Fibroblast of mammary gland (primary cell): ENCODE results near the gene LEMD3.

Source experiments
- DNase-seq: peaks from one replicate; pipeline ENCODE4 v3.0.0-alpha.2; 2010; ENCODE audit warnings: low read depth
- H3K4me3 ChIP-seq: 2 replicates; pipeline ENCODE4 v1.5.1; 2011; ENCODE audit warnings: low read depth, mild to moderate bottlenecking, low read length, moderate library complexity; ENCODE audit not compliant: control insufficient read depth
- TF ChIP-seq, protein P1 (sequence below): conservative IDR thresholded peaks from 2 replicates; pipeline ENCODE4 v1.5.1; 2011; ENCODE audit warnings: low read depth, low read length, inconsistent platforms; ENCODE audit not compliant: control insufficient read depth, insufficient read depth

LEMD3 gene

GRCh38 chr12:65194949-65195348, 25.6 kb downstream of the LEMD3 start:
- DNase-seq: no peak
- H3K4me3 ChIP-seq: no peak overlapping the region
- TF ChIP-seq, protein P1, sequence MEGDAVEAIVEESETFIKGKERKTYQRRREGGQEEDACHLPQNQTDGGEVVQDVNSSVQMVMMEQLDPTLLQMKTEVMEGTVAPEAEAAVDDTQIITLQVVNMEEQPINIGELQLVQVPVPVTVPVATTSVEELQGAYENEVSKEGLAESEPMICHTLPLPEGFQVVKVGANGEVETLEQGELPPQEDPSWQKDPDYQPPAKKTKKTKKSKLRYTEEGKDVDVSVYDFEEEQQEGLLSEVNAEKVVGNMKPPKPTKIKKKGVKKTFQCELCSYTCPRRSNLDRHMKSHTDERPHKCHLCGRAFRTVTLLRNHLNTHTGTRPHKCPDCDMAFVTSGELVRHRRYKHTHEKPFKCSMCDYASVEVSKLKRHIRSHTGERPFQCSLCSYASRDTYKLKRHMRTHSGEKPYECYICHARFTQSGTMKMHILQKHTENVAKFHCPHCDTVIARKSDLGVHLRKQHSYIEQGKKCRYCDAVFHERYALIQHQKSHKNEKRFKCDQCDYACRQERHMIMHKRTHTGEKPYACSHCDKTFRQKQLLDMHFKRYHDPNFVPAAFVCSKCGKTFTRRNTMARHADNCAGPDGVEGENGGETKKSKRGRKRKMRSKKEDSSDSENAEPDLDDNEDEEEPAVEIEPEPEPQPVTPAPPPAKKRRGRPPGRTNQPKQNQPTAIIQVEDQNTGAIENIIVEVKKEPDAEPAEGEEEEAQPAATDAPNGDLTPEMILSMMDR: no peak

GRCh38 chr12:65195387-65196055, 26.1 kb downstream of the LEMD3 start:
- no peak overlapping the region for H3K4me3 ChIP-seq
- TF ChIP-seq, protein P1: no peak

GRCh38 chr12:65196762-65197567, 27.6 kb downstream of the LEMD3 start:
- H3K4me3 ChIP-seq: no peak overlapping the region
- no peak for DNase-seq

More at GRCh38 chr12:65195387-65196055, 26.1 kb downstream of the LEMD3 start:
- DNase-seq: no peak

GRCh38 chr12:65199604-65200003, 30.2 kb downstream of the LEMD3 start:
- no peak overlapping the region for H3K4me3 ChIP-seq
- TF ChIP-seq, protein P1: no peak
- DNase-seq: no peak

More at GRCh38 chr12:65196762-65197567, 27.6 kb downstream of the LEMD3 start:
- TF ChIP-seq, protein P1: no peak

- TF ChIP-seq, protein P1: no peak
Measured at GRCh38 chr12:65200007-65200665, 30.8 kb downstream of the LEMD3 start.

DNA sequence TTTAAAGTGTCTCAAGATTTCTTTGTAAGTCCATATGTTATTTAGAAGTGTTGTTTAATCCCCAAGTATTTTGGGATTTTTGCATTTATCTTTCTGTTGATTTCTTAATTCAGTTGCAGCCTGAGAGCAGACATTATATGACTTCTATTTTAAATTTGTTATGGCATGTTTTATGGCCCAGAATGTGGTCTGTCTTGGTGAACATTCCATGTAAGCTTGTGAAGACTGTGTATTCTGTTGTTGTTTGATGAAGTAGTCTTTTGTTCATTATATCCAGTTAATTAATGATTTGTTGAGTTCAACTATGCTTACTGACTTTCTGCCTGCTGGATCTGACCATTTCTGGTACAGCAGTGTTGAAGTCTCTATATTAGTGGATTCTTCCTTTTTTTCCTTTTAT, 34.0 kb downstream of the LEMD3 start:
- no peak for DNase-seq
- TF ChIP-seq, protein P1: no peak
- no peak overlapping the region for H3K4me3 ChIP-seq

More at GRCh38 chr12:65200007-65200665, 30.8 kb downstream of the LEMD3 start:
- peak; percentile 22 for DNase-seq
- H3K4me3 ChIP-seq: no peak overlapping the region
